HG02759 (cell line): ENCODE data around the gene CFAP46.
"Not testable (repeated sequence)": the region's sequence is repeated elsewhere in the genome, so short reads cannot be mapped to it uniquely, and the experiment has no call there.

Experiments
- ATAC-seq: cut with Tn5 transposase; IDR thresholded peaks from one replicate; pipeline ENCODE4 v1.9.1; 2021; ENCODE audit warnings: mild to moderate bottlenecking, moderate library complexity; ENCODE audit not compliant: unreplicated experiment

Gene CFAP46

GRCh38 chr10:132979491-132980425 lies 37.4 kb upstream of the CFAP46 start:
- no peak for ATAC-seq

- ATAC-seq, result no peak
Observed at GRCh38 chr10:132978542-132978941, 36.2 kb upstream of the CFAP46 start.

GRCh38 chr10:132977807-132978206 lies 35.4 kb upstream of the CFAP46 start:
- no peak for ATAC-seq

GRCh38 chr10:132977076-132977475 lies 34.7 kb upstream of the CFAP46 start:
- no peak for ATAC-seq

- no peak for ATAC-seq
Observed at GRCh38 chr10:132975831-132976682, 33.7 kb upstream of the CFAP46 start.

GRCh38 chr10:132974886-132975830 lies 32.8 kb upstream of the CFAP46 start:
- ATAC-seq, result no peak

- ATAC-seq, result no peak
Observed at GRCh38 chr10:132974249-132974796, 32.0 kb upstream of the CFAP46 start.

GRCh38 chr10:132973903-132974241 lies 31.5 kb upstream of the CFAP46 start:
- no peak for ATAC-seq

- ATAC-seq, result no peak
Observed at GRCh38 chr10:132972986-132973902, 30.9 kb upstream of the CFAP46 start.

GRCh38 chr10:132972149-132972985 lies 30.0 kb upstream of the CFAP46 start:
- ATAC-seq, result no peak

GRCh38 chr10:132971448-132972148 lies 29.2 kb upstream of the CFAP46 start:
- no peak for ATAC-seq

GRCh38 chr10:132970641-132971438 lies 28.5 kb upstream of the CFAP46 start:
- ATAC-seq, result no peak

GRCh38 chr10:132967540-132967939 lies 25.2 kb upstream of the CFAP46 start:
- no peak for ATAC-seq

- no peak for ATAC-seq
Observed at GRCh38 chr10:132965411-132966057, 23.2 kb upstream of the CFAP46 start.

GRCh38 chr10:132964707-132965410 lies 22.5 kb upstream of the CFAP46 start:
- not testable (repeated sequence) for ATAC-seq

- ATAC-seq, result no peak
Observed at GRCh38 chr10:132964231-132964630, 21.9 kb upstream of the CFAP46 start.
